HG02938 (cell line): ENCODE results near the gene STIM1.
"Not testable (repeated sequence)": the region's sequence is repeated elsewhere in the genome, so short reads cannot be mapped to it uniquely, and the experiment has no call there.

Source experiments
- ATAC-seq: cut with Tn5 transposase; IDR thresholded peaks from one replicate; pipeline ENCODE4 v1.9.1; 2021; ENCODE audit warnings: mild to moderate bottlenecking, moderate library complexity; ENCODE audit not compliant: unreplicated experiment

The STIM1 gene

DNA sequence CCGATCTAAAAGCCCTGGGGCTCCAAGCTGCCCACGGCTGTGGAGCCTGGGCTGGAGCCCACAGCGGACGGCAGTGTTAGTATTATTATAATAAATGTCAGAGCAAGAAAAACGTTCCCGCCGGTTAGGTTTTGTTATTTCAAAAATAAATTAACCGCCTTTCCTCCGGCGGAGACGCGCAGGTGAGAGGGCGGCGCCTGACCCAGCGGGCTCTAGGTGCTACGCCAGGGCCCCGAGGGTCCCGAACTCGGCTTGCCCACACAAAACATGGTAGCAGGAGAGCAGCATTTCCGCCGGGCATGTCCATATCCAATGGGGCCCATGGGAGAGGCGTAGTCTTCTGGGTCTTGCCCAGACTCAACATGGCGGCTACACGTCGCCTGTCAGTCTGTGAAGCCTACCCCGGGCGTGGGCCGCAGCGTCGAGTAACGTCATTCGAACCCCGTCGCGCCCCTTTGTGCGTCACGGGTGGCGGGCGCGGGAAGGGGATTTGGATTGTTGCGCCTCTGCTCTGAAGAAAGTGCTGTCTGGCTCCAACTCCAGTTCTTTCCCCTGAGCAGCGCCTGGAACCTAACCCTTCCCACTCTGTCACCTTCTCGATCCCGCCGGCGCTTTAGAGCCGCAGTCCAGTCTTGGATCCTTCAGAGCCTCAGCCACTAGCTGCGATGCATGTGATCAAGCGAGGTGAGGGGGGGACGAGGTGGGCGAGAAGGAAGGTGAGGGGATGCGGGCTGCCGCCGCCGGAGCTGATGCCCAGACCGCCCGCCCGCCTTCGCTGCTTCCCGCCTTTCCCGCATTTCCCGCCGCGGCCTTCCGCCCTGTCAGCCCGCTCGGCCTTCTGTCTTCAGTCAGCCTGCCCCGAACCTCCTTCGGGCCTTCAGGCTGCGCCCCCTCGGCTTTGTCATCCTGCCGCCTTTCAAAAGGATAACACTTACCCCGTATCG is 239.2 kb downstream of the STIM1 start, which contains the start of gene RRM1:
TSS of gene RRM1 (plus strand) at position 452 of the 944 bp plus-strand sequence. CDS start at position 666, 214 bp downstream.
- peak; percentile 93 for ATAC-seq

DNA sequence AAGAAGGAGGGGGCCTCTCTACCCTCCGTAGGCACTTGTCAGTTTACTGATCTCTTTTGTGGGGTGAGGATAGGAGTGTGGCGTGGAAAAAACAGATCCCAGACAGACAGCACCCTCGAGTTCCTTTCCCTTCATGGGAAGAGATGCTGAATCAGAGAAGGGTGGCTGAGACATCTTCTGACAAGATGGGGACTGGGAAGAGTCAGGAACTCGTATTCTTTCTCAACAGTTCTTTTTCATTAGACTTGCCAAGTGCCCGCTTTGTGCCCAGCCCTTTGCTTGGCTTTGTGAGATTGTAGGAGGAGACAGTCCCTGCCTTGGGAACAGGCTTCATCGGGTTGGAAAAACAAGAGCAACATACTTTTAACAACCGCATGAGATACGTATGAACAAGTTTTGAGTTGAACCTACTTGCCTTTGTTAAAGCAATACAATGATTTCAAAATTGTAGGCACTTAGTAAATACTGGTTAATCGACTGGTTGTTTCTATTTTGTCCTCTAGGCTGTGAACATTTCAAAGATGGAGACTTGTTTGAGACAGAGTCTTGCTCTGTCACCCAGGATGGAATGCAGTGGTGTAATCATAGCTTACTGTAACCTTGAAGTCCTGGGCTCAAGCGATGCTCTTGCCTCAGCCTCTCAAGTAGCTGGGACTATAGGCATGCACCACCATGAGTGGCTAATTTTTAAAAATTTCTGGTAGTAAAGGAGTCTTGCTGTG is 240.2 kb downstream of the STIM1 start:
- no peak for ATAC-seq

DNA sequence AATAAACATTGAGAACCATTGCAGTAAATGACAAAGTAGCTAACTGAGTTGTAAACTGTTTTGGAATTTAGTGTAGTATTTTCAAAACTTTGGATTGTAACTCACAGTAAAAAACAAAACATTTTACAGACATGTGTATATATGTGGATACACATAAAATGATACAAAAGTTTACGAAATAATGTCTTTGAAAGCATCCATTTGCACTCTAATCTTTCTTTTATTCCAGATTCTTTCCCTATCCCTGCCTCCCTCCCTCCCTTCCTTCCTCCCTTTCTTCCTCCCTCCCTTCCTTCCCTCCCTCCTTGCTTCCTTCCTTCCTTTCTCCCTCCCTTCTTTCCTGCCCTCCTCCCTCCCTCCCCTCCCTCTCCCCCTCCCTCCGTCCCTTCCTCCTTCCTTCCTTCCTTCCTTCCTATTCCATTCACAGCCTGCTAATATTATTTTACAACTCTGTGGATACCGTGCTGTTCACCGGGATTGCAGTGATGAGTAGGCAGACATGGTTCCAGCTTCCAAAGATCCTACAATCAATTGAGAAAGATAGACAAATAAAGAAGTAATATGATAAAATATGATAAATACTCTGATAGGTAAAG is 242.7 kb downstream of the STIM1 start:
- ATAC-seq, result no peak

DNA sequence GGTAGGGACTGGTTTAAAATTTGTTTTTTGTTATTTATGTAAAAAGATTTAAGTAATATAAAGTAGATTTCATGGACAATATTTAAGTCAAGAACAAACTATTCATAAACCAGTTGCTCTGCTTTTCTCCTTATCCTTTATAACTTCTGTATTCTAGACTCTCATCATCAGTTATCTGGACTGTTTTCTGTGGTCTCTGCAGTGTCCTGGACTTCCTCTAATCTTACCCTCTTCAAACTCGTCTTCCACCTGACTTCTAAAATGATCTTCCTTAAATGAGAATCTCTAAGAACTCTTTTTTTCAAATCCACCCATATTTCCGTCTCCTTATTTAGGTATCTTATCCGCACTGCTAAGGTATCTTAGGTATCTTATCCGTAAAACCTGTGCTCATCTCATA is 247.2 kb downstream of the STIM1 start:
- ATAC-seq, result no peak

DNA sequence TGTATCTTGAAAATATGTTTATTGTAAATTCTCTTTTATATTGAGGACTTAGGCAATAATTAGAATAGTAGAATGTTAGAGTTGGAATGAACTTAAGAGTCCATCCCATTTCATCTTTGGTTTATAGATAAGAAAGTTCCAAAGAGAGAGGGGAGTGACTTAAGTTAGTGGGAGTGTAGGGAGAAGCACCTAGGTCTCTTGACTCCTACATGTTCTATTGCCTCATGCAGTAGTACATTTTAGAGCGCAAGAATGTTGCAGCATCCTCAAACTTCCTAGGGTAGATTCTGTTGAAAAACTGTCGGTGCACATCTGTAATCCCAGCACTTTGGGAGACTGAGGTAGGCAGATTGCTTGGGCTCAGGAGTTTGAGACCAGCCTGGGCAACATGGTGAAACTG is 247.8 kb downstream of the STIM1 start:
- no peak for ATAC-seq

DNA sequence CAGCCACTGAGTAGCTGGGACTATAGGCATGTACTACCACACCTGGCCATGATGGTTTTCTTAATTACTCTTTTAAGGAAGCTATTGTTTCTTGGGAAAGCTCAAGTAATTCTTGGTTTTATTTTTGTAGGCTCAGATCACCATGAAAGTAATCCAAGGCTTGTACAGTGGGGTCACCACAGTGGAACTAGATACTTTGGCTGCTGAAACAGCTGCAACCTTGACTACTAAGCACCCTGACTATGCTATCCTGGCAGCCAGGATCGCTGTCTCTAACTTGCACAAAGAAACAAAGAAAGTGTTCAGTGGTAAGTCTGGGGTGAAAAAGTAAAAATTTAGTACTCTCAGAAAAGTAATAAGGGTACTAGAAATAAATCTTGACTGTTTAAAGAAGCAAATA is 250.5 kb downstream of the STIM1 start:
- no peak for ATAC-seq

DNA sequence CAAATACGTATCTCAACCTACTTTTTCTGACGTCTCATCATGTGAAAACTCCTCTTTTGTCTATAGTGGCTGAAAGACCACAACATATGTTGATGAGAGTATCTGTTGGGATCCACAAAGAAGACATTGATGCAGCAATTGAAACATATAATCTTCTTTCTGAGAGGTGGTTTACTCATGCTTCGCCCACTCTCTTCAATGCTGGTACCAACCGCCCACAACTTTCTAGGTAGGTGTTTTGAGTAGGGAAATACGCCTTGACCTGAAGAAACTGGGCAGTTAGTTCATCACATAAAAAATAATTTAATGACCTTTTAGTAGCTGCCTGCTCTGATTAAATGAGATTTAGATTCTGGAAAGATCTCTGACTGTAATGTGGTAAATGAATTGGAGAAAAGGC is 256.4 kb downstream of the STIM1 start:
- ATAC-seq, result no peak

DNA sequence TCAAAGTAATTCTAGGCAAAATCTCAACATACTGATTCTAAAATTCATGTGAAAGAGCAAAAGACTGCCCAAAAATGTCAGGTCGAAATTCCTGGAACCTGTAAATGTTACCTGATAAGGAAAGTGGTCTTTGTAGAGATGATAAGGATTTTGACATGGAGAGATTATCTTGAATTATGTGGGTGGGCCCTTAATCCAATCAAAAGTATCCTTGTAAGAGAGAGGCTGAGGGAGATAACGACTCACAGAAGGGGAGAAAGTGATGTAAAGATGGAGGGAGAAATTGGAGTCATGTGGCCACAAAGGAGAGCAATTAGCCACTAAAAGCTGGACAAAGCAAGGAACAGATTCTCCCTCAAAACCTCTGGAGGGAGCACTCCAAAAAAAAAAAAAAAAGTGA is 259.7 kb downstream of the STIM1 start:
- no peak for ATAC-seq

DNA sequence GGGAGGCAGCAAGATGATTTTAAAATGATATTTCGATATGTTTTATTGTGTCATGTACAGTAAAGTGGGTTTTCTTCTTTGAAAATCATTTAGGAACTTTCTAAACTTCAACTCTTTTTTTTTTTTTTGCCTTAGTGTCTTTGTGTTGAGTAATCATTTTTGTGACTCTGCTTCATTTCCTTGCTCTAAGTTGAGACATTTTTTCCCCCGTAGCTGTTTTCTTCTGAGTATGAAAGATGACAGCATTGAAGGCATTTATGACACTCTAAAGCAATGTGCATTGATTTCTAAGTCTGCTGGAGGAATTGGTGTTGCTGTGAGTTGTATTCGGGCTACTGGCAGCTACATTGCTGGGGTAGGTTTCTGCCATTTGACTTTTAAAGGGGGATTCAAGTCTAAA is 262.6 kb downstream of the STIM1 start:
- no peak for ATAC-seq

DNA sequence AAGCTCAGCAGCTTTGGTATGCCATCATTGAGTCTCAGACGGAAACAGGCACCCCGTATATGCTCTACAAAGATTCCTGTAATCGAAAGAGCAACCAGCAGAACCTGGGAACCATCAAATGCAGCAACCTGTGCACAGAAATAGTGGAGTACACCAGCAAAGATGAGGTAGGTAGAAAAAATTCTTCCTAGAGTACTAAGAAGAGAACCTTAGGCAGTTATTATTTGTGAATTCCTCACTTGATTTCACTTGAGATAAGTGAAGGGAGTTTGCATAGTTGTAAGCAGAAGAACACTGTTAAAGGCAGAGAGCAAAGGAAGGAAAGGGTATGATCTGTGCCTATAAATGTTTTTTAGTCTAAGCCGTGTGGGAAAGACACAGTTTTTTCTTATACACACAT is 267.8 kb downstream of the STIM1 start:
- ATAC-seq, result no peak

DNA sequence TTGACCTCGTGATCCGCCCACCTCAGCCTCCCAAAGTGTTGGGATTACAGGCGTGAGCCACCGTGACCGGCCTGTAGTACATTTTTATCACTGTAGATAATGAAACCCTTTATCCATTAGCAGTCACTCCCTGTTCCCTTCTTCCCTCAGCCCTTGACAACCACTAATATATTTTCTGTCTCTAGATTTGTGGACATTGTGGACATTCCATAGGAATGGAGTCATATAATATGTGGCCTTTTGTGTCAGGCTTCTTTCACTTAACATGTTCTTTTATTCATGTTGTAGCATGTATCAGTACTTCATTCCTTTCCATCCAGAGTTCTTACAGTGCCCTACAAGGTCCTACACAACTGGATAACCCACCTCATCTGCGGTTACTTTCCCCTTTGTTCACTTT is 269.7 kb downstream of the STIM1 start:
- no peak for ATAC-seq

DNA sequence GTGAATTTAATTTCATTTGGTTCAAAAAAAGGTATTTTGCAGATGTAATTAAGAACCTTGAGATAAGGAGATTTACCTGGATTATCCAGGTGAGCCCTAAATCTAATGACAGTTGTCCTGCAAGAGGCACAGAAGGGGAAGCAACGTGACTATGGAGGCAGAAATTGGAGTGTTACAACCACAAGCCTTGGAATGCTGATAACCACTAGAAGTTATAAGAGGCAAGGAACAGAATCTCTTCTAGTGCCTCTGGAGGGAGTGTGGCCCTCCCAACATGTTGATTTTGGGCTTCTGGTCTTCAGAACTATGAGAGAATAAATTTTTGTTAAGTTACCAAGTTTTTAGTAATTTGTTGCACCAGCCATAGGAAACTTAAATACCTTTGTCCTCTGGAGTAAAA is 271.9 kb downstream of the STIM1 start:
- no peak for ATAC-seq

DNA sequence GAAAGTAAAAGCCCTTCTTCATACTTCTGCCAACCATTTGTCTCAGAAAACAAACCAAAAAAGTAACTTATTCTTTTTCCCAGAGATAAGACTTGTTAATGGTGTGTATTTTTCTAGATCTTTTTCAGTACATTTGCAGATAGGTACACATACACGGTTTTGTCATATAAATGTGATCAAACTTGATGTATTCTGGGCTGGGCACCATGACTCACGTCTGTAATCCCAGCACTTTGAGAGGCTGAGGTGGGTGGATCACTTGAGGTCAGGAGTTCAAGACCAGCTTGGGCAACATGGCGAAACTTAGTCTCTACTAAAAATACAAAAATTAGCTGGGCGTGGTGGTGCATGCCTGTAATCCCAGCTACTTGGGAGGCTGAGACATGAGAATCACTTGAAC is 274.8 kb downstream of the STIM1 start:
- not testable (repeated sequence) for ATAC-seq

DNA sequence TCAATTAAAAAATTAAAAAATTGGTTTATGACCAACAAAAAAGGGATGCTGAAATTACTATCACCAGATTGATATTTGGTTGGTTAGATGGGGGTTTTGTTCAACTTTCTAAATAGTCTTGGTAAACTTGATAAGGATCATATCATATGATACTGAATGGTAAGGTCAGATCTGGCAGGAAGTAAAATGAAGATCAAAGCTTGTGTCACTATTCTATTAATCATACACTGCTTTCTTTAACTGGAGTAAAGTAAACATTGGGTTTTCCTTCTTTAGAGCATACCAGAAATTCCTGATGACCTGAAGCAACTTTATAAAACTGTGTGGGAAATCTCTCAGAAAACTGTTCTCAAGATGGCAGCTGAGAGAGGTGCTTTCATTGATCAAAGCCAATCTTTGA is 279.3 kb downstream of the STIM1 start:
- ATAC-seq, result no peak

DNA sequence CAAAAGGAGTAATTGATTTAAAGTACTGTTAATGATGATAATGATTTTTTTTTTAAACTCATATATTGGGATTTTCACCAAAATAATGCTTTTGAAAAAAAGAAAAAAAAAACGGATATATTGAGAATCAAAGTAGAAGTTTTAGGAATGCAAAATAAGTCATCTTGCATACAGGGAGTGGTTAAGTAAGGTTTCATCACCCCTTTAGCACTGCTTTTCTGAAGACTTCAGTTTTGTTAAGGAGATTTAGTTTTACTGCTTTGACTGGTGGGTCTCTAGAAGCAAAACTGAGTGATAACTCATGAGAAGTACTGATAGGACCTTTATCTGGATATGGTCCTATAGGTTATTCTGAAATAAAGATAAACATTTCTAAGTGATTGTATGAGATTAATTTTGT is 283.0 kb downstream of the STIM1 start:
- ATAC-seq, result no peak

DNA sequence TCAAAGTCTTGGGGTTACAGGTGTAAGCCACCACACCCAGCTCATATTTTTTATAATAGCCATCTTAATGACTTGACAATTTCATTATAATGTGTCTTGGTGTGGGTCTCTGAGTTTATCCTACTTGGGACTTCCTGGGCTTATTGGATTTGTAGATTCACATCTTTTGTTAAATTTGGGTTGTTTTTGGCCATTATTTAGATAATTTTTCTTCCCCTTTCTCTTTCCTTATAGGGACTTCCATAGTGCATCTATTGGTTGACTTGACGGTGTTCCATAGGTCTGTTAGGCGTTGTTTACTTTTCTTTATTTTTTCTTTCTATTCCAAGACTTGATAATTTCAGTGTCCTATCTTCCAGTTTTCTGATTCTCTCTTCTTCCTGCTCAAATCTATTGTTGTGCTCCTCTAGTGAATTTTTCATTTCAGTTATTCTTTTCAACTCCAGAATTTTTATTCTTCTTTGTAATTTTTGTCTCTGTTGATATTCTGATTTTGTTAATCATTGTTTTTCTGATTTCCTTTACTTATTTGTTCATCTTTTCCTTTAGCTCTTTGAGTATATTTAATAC is 284.7 kb downstream of the STIM1 start:
- no peak for ATAC-seq
